HepG2 (cell line): ENCODE results near the gene ARHGEF4. TPM values are rescaled to one million over a fixed set of nuclear protein-coding genes. Genes with fewer than 3 reads are reported as not detected.

Experiments
- DMAP1 ChIP-seq: IDR thresholded peaks from 2 replicates; pipeline ENCODE4 v1.6.1; 2016
- KDM4B ChIP-seq: sonication (generic); formaldehyde crosslinking; IDR thresholded peaks from 2 replicates; pipeline ENCODE4 v1.4.0; 2020; ENCODE audit warnings: missing genetic modification reagents
- REPIN1 ChIP-seq: sonication (generic); formaldehyde crosslinking; IDR thresholded peaks from 2 replicates; pipeline ENCODE4 v1.8.0; 2022; ENCODE audit warnings: missing genetic modification reagents, low read depth, mild to moderate bottlenecking, borderline replicate concordance
- SMAD1 ChIP-seq: sonication (generic); formaldehyde crosslinking; IDR thresholded peaks from 2 replicates; pipeline ENCODE4 v1.4.0; 2020; ENCODE audit warnings: missing genetic modification reagents, low read depth, mild to moderate bottlenecking, borderline replicate concordance
- TOPORS ChIP-seq: sonication (generic); formaldehyde crosslinking; IDR thresholded peaks from 2 replicates; pipeline ENCODE4 v1.8.0; 2023; ENCODE audit warnings: mild to moderate bottlenecking, missing genetic modification reagents
- ZNF431 ChIP-seq: sonication (generic); formaldehyde crosslinking; IDR thresholded peaks from 2 replicates; pipeline ENCODE4 v1.9.0; 2022; ENCODE audit warnings: missing genetic modification reagents, low read depth, mild to moderate bottlenecking, borderline replicate concordance
- ZNF552 ChIP-seq: sonication (generic); formaldehyde crosslinking; IDR thresholded peaks from 2 replicates; pipeline ENCODE4 v1.9.0; 2022; ENCODE audit warnings: missing genetic modification reagents, mild to moderate bottlenecking, borderline replicate concordance
- polyA plus RNA-seq, 8 experiments: library from polyadenylated mRNA; depleted of rRNA in 3 of 8; stranded (reverse) in 7 of 8; unstranded in 1 of 8; fragments of >200 nt; fragmentation: Illumina TruSeq in 4 of 8; extraction: Trizol in 4 of 8; gene quantifications; 2 replicates each; pipeline versions ENCODE4 v1.2.1 to v1.2.3, GENCODE V29; 2011 to 2016; ENCODE audit warnings: low read depth in 4 of 8, missing spikeins in 1 of 8, mixed read lengths in 1 of 8; ENCODE audit not compliant: insufficient read depth in 1 of 8
- total RNA-seq, 5 experiments: library from RNA; depleted of rRNA; stranded (reverse); fragments of >200 nt; fragmentation: Illumina TruSeq; extraction: Trizol; gene quantifications; 2 replicates each; pipeline ENCODE4 v1.2.3, GENCODE V29; 2016; ENCODE audit warnings: low read depth in 1 of 5
- TF ChIP-seq, protein P1 (sequence below), 2 experiments: fragments of 450-650 bp in 1 of 2; sonication (generic) in 1 of 2; formaldehyde crosslinking in 1 of 2; IDR thresholded peaks; 2 replicates each; pipeline versions ENCODE4 v1.6.1 to v1.8.0; 2016 to 2022; ENCODE audit warnings: antibody characterized with exemption in 1 of 2, mild to moderate bottlenecking in 1 of 2, missing genetic modification reagents in 1 of 2
- TF ChIP-seq, protein P2 (sequence below): sonication (generic); formaldehyde crosslinking; IDR thresholded peaks from 2 replicates; pipeline ENCODE4 v1.8.1; 2023; ENCODE audit warnings: mild to moderate bottlenecking, missing genetic modification reagents

ARHGEF4 gene
- total and polyA plus RNA-seq, 2 of the 13 experiments (the other 11 are each of a cell fraction or from before 2014, with no cell fraction given), result 0.11 to 0.13 TPM

DNA sequence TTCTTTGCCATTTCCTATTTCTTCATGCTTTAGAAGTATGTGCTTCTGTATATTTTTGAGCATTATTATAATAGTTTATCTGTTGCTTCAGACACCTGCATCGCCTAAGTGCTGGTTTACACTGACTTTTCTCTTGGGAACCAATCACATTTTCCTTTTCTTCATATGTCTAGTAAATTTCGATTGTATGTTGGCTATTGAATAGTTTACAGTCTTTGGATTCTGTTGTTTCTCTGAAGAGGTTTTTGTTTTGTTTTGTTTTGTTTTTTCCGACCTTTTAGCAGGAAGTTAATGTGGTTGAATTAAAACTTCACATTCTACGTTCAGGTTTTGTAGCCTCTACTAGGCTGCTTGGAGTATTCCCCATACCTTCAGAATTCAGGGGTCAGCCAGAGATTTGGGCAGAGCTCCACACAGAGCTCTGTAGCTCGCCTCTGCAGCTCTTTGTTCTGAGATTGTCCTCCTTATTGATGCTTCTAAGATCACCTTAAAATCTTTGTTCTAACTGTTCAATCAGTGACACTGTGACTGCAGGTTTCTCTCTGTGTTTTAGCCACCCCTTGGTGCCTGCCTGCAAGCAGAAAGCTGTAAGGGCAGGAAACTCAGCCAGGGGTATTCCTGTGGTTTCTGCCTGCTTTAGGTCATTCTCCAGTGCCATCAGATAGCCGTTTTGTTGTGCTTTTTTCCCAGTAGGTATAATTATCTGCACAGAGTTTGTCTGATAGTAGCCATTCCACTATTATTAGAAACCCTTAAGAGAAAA, 173.2 kb downstream of the ARHGEF4 start (continued):
- TF ChIP-seq, protein P1, sequence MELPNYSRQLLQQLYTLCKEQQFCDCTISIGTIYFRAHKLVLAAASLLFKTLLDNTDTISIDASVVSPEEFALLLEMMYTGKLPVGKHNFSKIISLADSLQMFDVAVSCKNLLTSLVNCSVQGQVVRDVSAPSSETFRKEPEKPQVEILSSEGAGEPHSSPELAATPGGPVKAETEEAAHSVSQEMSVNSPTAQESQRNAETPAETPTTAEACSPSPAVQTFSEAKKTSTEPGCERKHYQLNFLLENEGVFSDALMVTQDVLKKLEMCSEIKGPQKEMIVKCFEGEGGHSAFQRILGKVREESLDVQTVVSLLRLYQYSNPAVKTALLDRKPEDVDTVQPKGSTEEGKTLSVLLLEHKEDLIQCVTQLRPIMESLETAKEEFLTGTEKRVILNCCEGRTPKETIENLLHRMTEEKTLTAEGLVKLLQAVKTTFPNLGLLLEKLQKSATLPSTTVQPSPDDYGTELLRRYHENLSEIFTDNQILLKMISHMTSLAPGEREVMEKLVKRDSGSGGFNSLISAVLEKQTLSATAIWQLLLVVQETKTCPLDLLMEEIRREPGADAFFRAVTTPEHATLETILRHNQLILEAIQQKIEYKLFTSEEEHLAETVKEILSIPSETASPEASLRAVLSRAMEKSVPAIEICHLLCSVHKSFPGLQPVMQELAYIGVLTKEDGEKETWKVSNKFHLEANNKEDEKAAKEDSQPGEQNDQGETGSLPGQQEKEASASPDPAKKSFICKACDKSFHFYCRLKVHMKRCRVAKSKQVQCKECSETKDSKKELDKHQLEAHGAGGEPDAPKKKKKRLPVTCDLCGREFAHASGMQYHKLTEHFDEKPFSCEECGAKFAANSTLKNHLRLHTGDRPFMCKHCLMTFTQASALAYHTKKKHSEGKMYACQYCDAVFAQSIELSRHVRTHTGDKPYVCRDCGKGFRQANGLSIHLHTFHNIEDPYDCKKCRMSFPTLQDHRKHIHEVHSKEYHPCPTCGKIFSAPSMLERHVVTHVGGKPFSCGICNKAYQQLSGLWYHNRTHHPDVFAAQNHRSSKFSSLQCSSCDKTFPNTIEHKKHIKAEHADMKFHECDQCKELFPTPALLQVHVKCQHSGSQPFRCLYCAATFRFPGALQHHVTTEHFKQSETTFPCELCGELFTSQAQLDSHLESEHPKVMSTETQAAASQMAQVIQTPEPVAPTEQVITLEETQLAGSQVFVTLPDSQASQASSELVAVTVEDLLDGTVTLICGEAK (IDR thresholded peaks at IDR 0.05), result no peak
- TF ChIP-seq, protein P1 (CRISPR knock-in tag; IDR thresholded peaks at IDR 0.05), result no peak
- TF ChIP-seq KDM4B (CRISPR knock-in tag), result no peak
- no peak for TF ChIP-seq REPIN1 (CRISPR knock-in tag)
- TF ChIP-seq ZNF431 (CRISPR knock-in tag), result no peak
- no peak for TF ChIP-seq SMAD1 (CRISPR knock-in tag)
- TF ChIP-seq, protein P2, sequence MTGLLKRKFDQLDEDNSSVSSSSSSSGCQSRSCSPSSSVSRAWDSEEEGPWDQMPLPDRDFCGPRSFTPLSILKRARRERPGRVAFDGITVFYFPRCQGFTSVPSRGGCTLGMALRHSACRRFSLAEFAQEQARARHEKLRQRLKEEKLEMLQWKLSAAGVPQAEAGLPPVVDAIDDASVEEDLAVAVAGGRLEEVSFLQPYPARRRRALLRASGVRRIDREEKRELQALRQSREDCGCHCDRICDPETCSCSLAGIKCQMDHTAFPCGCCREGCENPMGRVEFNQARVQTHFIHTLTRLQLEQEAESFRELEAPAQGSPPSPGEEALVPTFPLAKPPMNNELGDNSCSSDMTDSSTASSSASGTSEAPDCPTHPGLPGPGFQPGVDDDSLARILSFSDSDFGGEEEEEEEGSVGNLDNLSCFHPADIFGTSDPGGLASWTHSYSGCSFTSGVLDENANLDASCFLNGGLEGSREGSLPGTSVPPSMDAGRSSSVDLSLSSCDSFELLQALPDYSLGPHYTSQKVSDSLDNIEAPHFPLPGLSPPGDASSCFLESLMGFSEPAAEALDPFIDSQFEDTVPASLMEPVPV (CRISPR knock-in tag), result no peak
- no peak for TF ChIP-seq TOPORS (CRISPR knock-in tag)
- no peak for TF ChIP-seq DMAP1 (CRISPR knock-in tag)
- TF ChIP-seq ZNF552 (CRISPR knock-in tag), result no peak
- TF ChIP-seq, all 625 proteins: peak for 0
